Activated gamma-delta T cell treated with Interleukin-2 at 50 U/mL for 16 hours (primary cell): Measurements from ENCODE around the gene ONECUT3.
A peak's percentile ranks its signal among the peaks of the same experiment; 100 is the strongest.

Experiments used
- DNase-seq: peaks from one replicate; pipeline ENCODE4 v3.0.0-alpha.2; 2020

Gene ONECUT3

GRCh38 chr19:1799695-1800342 is 46.5 kb downstream of the ONECUT3 start:
- no peak for DNase-seq

GRCh38 chr19:1804858-1805257 is 51.6 kb downstream of the ONECUT3 start:
- no peak for DNase-seq

- no peak for DNase-seq
Observed at GRCh38 chr19:1805401-1806183, 52.3 kb downstream of the ONECUT3 start.

- no peak for DNase-seq
Observed at GRCh38 chr19:1806184-1807029, 53.1 kb downstream of the ONECUT3 start.

GRCh38 chr19:1807030-1807694 is 53.9 kb downstream of the ONECUT3 start:
- DNase-seq = no peak

- no peak for DNase-seq
Observed at GRCh38 chr19:1807695-1808394, 54.5 kb downstream of the ONECUT3 start.

GRCh38 chr19:1808395-1808731 is 55.1 kb downstream of the ONECUT3 start:
- no peak for DNase-seq

GRCh38 chr19:1809678-1810077 is 56.4 kb downstream of the ONECUT3 start:
- DNase-seq = no peak

GRCh38 chr19:1810439-1811160 is 57.3 kb downstream of the ONECUT3 start:
- no peak for DNase-seq

- peak; percentile 33 for DNase-seq
Observed at GRCh38 chr19:1811472-1811894, 58.2 kb downstream of the ONECUT3 start.

GRCh38 chr19:1811942-1812425 is 58.7 kb downstream of the ONECUT3 start, which contains the start of gene ATP8B3:
ATP8B3 (minus strand) TSS chr19:1812276; CDS start chr19:1811736, 540 bp downstream.
- peak; percentile 73 for DNase-seq

- peak; percentile 76 for DNase-seq
Observed at GRCh38 chr19:1812426-1813191, 59.3 kb downstream of the ONECUT3 start.

- DNase-seq = no peak
Observed at GRCh38 chr19:1813192-1814182, 60.2 kb downstream of the ONECUT3 start.

GRCh38 chr19:1814391-1814790 is 61.1 kb downstream of the ONECUT3 start:
- DNase-seq = no peak

- DNase-seq = no peak
Observed at GRCh38 chr19:1814833-1815604, 61.7 kb downstream of the ONECUT3 start.

GRCh38 chr19:1815605-1816529 is 62.6 kb downstream of the ONECUT3 start:
- no peak for DNase-seq
